Karpas-422 (cell line): ENCODE data around the gene KBTBD3. TPM values are rescaled to one million over a fixed set of nuclear protein-coding genes. Genes with fewer than 3 reads are reported as not detected.
"Not testable (repeated sequence)": the region's sequence is repeated elsewhere in the genome, so short reads cannot be mapped to it uniquely, and the experiment has no call there.

Source experiments
- DNase-seq: peaks from one replicate; pipeline ENCODE4 v3.0.0-alpha.2; 2015
- H2AFZ ChIP-seq: fragments of 200-600 bp; sonication (generic); 2 replicates; pipeline ENCODE4 v1.6.1; 2014; ENCODE audit warnings: antibody characterized with exemption, low read length, mixed read lengths
- H3K27ac ChIP-seq: fragments of 200-600 bp; sonication (generic); 2 replicates; pipeline ENCODE4 v1.5.1; 2014; ENCODE audit warnings: mild to moderate bottlenecking, low read length, moderate library complexity
- H3K27me3 ChIP-seq: fragments of 200-600 bp; sonication (generic); 2 replicates; pipeline ENCODE4 v1.6.1; 2014; ENCODE audit warnings: low read length, mixed read lengths
- H3K36me3 ChIP-seq: fragments of 200-600 bp; sonication (generic); 2 replicates; pipeline ENCODE4 v1.6.1; 2014; ENCODE audit warnings: low read length, mixed read lengths; ENCODE audit not compliant: insufficient read depth
- H3K4me1 ChIP-seq: fragments of 200-600 bp; sonication (generic); 2 replicates; pipeline ENCODE4 v1.6.1; 2014; ENCODE audit warnings: mild to moderate bottlenecking, low read length, mixed read lengths
- H3K4me2 ChIP-seq: fragments of 200-600 bp; sonication (generic); 2 replicates; pipeline ENCODE4 v1.6.1; 2014; ENCODE audit warnings: low read length, low read depth, mild to moderate bottlenecking; ENCODE audit not compliant: poor library complexity, severe bottlenecking
- H3K4me3 ChIP-seq: fragments of 200-600 bp; sonication (generic); 2 replicates; pipeline ENCODE4 v1.5.1; 2014; ENCODE audit warnings: mild to moderate bottlenecking, antibody characterized with exemption, low read length, mixed read lengths
- H3K79me2 ChIP-seq: fragments of 200-600 bp; sonication (generic); 2 replicates; pipeline ENCODE4 v1.6.1; 2014; ENCODE audit warnings: mild to moderate bottlenecking, low read length, mixed read lengths
- H3K9ac ChIP-seq: fragments of 200-600 bp; sonication (generic); 2 replicates; pipeline ENCODE4 v1.6.0; 2014; ENCODE audit warnings: low read length
- H3K9me2 ChIP-seq: fragments of 200-600 bp; sonication (generic), shearing (Covaris generic); replicated peaks from 2 replicates; pipeline ENCODE4 v1.6.0; 2014; ENCODE audit warnings: mild to moderate bottlenecking, low read length, moderate library complexity; ENCODE audit not compliant: insufficient read depth
- H3K9me3 ChIP-seq: fragments of 300-700, 200-600 bp; sonication (generic); 2 replicates; pipeline ENCODE4 v1.6.1; 2014; ENCODE audit warnings: low read length, mixed read lengths
- H4K20me1 ChIP-seq: fragments of 200-600 bp; sonication (generic); 2 replicates; pipeline ENCODE4 v1.6.1; 2014; ENCODE audit warnings: mild to moderate bottlenecking, antibody characterized with exemption, low read length, low read depth; ENCODE audit not compliant: insufficient read depth
- total RNA-seq: library from RNA; depleted of rRNA; stranded (reverse); fragments of >200 nt; shearing (Covaris generic); gene quantifications from 2 replicates; pipeline ENCODE4 v1.2.3, GENCODE V29; 2014; ENCODE audit warnings: low replicate concordance; rRNA removed

The KBTBD3 gene
- total RNA-seq, 1 experiment from 2014 or later, result 13.2 TPM

DNA sequence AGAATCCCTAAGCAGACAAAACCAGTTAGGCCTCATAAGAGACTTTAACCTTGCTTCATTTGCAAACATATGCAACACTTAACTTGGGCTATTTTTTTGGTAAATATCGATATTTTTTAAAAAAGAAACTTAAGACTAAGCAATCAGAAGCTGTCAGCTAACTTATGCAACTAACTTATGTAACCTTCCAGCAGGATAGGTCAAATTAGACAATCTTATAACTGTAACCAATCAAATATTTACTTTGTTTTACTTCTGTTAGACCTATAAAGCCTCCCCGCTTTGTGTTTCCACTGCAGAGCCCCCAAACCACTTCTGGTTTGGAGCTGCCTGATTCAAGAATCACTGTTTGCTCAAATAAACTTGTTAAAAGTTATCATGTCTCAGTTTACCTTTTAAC lies 63.1 kb downstream of the KBTBD3 start:
- no peak overlapping the region for H3K4me3 ChIP-seq
- no peaks in the 10 kb centered on the region; the same call in 1 of the 2 replicates for H3K9me2 ChIP-seq
- H4K20me1 ChIP-seq, result 0 out of 2 replicates have a peak, but pooled peaks cover 3% of the 10 kb centered on the region
- H3K27ac ChIP-seq, result no peak overlapping the region; the same call in 1 of the 2 replicates
- no peaks in the 10 kb centered on the region for H3K9me3 ChIP-seq
- H3K9ac ChIP-seq, result no peak overlapping the region
- no peak overlapping the region for H3K4me2 ChIP-seq
- no peaks in the 10 kb centered on the region for H3K27me3 ChIP-seq
- peaks cover 45% of the 10 kb centered on the region for H3K4me1 ChIP-seq
- H3K79me2 ChIP-seq, result peaks cover 99% of the 10 kb centered on the region
- DNase-seq, result no peak
- no peak overlapping the region for H2AFZ ChIP-seq
- peaks cover 89% of the 10 kb centered on the region for H3K36me3 ChIP-seq

- Histone ChIP-seq H3K9ac (no peak overlapping the region), H3K4me1 (peaks cover 33% of the 10 kb centered on the region), H3K36me3 (peaks cover 89% of the 10 kb centered on the region), H3K4me3 (no peak overlapping the region), H3K9me3 (no peaks in the 10 kb centered on the region), H4K20me1 (0 out of 2 replicates have a peak, but pooled peaks cover 3% of the 10 kb centered on the region), H3K27me3 (no peaks in the 10 kb centered on the region), H3K79me2 (peaks cover 99% of the 10 kb centered on the region), H3K9me2 (no peaks in the 10 kb centered on the region), H2AFZ (no peak overlapping the region), H3K27ac (no peak overlapping the region), H3K4me2 (no peak overlapping the region)
- DNase-seq, result no peak
These were observed 64.4 kb downstream of the KBTBD3 start for GRCh38 chr11:106012744-106013143.

DNA sequence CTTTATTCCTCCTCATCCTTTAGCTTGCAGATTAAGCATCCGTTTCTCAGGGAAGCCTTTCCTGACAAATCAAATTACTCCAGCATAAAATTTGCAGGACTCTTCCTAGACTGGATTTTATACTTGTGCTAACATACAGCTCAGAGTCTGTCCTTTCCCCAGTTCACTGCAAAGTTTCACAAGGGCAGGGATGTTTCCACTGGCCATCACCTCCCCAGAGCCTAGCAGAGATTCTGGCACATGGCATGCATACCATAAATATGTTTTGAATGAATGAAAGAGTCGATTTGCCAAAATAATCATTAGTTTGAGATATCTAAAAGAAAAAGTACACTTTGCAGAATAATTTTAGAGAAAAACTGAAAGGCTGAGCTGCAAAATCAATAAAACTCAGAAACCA lies 65.7 kb downstream of the KBTBD3 start:
- Histone ChIP-seq H3K4me2 (no peak overlapping the region), H3K9me3 (no peaks in the 10 kb centered on the region), H2AFZ (no peak overlapping the region), H3K4me1 (peaks cover 23% of the 10 kb centered on the region), H4K20me1 (0 out of 2 replicates have a peak, but pooled peaks cover 3% of the 10 kb centered on the region), H3K36me3 (peaks cover 94% of the 10 kb centered on the region), H3K27ac (no peak overlapping the region), H3K79me2 (peaks cover 100% of the 10 kb centered on the region), H3K9ac (no peak overlapping the region), H3K4me3 (no peak overlapping the region), H3K27me3 (no peaks in the 10 kb centered on the region), H3K9me2 (no peaks in the 10 kb centered on the region)
- no peak for DNase-seq

GRCh38 chr11:106003094-106003493 lies 74.1 kb downstream of the KBTBD3 start:
- H3K27me3 ChIP-seq, H3K27ac ChIP-seq, H2AFZ ChIP-seq, H3K4me3 ChIP-seq, H3K9me2 ChIP-seq, H3K9ac ChIP-seq, DNase-seq, H4K20me1 ChIP-seq, H3K4me1 ChIP-seq, H3K9me3 ChIP-seq, H3K4me2 ChIP-seq: not testable (repeated sequence)
- H3K79me2 ChIP-seq, result peaks cover 81% of the 10 kb centered on the region
- H3K36me3 ChIP-seq, result peaks cover 67% of the 10 kb centered on the region

DNA sequence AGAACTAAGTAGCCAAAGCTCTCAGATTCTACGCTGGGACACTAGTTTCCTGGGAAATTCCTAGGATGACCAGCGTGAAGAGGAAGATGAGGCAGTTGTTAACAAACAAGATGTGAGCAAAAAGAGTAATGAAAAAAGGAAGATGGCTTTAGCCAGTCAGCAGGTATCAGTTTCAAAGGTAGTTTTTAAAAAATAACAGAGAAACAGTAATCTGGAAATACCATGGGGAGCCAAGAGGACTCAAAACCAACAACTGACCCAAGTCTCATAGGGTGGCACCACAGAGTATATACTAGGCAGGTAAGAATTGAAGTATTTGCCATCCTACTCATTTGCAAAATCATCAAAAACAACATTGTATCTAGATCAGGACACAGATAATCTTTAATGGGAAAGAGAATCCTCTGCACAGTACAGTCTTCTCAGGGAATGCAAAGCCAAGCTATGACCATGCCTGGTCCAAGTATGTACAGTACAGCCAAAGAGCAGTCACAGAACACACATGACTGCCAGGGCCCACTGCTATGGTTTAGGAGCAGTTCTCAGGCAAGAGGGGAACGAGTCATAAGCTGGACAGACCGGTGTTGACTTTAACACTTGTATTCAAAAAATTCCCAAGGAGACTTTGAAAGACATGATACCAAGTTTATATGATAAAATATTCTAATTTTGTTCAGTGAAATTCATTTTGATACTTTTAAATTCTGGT lies 75.7 kb downstream of the KBTBD3 start:
- Histone ChIP-seq H3K9me2 (no peaks in the 10 kb centered on the region), H3K4me2 (no peak overlapping the region), H4K20me1 (no peaks in the 10 kb centered on the region; the same call in 1 of the 2 replicates), H3K79me2 (peaks cover 71% of the 10 kb centered on the region), H2AFZ (no peak overlapping the region), H3K27me3 (no peaks in the 10 kb centered on the region), H3K27ac (no peak overlapping the region), H3K4me3 (no peak overlapping the region), H3K36me3 (peaks cover 67% of the 10 kb centered on the region), H3K9me3 (no peaks in the 10 kb centered on the region), H3K4me1 (no peaks in the 10 kb centered on the region), H3K9ac (no peak overlapping the region)
- no peak for DNase-seq

Other genes starting within 250 kb of the KBTBD3 start
- 59.6 and 62.8 TPM in 2 replicates for gene MSANTD4, start 55.1 kb downstream of the KBTBD3 start, total RNA-seq
- gene AASDHPPT, start 315 bp upstream of the KBTBD3 start, total RNA-seq, result 127 and 222 TPM in 2 replicates